ENCODE results near the gene CRYAB.

CRYAB gene

DNA sequence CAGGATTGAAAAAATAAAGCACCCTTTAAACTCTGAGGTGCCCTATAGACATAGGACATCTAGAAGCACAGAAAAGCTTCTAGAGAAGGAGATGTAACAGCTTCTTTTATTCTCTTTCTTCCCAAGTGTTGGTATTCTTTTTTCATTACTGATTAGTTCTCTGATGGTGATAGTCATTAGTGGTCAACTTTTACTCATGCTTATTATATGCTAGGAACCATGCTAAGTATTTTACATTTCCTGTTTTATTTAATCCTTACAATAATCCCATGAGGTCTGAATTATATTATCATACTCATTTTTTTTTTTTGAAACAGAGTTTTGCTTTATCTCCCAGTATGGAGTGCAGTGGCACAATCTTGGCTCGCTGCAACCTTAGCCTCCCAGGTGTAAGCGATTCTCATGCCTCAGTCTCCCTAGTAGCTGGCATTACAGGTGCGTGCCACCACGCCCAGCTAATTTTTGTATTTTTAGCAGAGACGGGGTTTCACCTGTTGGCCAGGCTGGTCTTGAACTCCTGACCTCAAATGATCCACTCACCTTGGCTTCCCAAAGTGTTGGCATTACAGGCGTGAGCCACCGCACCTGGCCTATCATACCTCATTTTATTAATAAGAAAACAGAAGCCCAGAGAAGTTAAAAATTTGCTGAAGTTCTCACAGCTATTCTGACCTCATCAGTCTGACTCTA is 10.1 kb upstream of the CRYAB start:
- Mint-ChIP-seq H3K9me3 (no peaks in the 10 kb centered on the region), H3K27me3 (peaks cover 11% of the 10 kb centered on the region), H3K27ac (no peak overlapping the region), H3K4me1 (peaks cover 10% of the 10 kb centered on the region), H3K36me3 (ENCODE audit: low read depth) (no peaks in the 10 kb centered on the region), H3K4me3 (no peak overlapping the region)
- DNase-seq = no peak
- no peak for ATAC-seq

DNA sequence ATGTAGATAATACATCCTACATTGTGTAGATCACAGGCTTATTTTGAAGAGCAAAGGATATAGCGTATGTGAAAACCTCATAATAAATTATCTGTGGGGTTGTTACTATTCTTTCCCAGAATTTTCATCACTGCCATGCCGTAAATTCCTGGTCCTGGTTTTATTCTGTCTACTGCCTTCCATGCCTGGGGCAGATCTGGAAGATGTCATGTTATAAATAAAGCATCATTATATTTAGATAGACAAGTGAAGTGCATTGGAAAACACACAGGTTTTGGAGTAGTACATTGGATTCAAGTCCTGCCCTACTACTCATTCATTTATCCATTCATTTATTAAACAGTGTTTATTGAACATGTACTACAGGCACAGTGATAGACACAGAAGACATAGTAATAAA is 9.3 kb upstream of the CRYAB start:
- ATAC-seq = no peak
- no peaks in the 10 kb centered on the region for H3K9me3 Mint-ChIP-seq
- no peaks in the 10 kb centered on the region for H3K36me3 Mint-ChIP-seq (ENCODE audit: low read depth)
- H3K4me1 Mint-ChIP-seq = peaks cover 4% of the 10 kb centered on the region
- H3K27me3 Mint-ChIP-seq = peaks cover 18% of the 10 kb centered on the region
- H3K27ac Mint-ChIP-seq = no peak overlapping the region
- no peak overlapping the region for H3K4me3 Mint-ChIP-seq
- DNase-seq = no peak

GRCh38 chr11:111918390-111919256 is 7.1 kb upstream of the CRYAB start, which contains the start of gene C11orf52:
Gene C11orf52, plus strand, starts transcription at chr11:111918913. Its CDS starts 60 bp downstream, at chr11:111918973.
- no peak within 1 kb of the TSS for H3K4me3 Mint-ChIP-seq
- ATAC-seq (no peak), DNase-seq (no peak)
- H3K4me1 Mint-ChIP-seq = peaks cover under 1% of the 10 kb centered on the region
- H3K9me3 Mint-ChIP-seq = no peaks in the 10 kb centered on the region
- no peak within 1 kb of the TSS for H3K27ac Mint-ChIP-seq
- H3K27me3 Mint-ChIP-seq = peaks cover 29% of the 10 kb centered on the region
- no peaks in the 10 kb centered on the region for H3K36me3 Mint-ChIP-seq (ENCODE audit: low read depth)

DNA sequence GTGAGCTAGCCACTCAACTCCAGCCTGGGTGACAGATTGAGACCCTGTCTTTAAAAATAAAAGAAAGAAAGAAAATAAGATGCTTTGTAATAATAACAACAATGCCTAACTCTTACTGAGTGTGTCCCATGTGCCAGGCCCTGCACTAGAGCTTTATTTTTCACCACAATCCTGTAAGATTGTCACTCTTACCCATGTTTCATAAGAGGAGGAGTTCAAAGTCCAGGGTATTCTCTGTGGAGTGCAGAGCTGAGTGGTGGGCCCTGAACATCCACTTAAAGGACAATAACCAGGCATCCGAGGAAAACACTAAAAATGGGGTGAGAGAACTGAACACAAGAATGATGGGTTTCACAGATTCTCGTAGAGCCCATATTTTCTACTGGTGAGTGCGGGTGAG is 6.2 kb upstream of the CRYAB start:
- peaks cover 35% of the 10 kb centered on the region for H3K27me3 Mint-ChIP-seq
- no peaks in the 10 kb centered on the region for H3K4me1 Mint-ChIP-seq
- H3K9me3 Mint-ChIP-seq = no peaks in the 10 kb centered on the region
- H3K27ac Mint-ChIP-seq = no peak overlapping the region
- ATAC-seq (no peak), DNase-seq (no peak)
- no peaks in the 10 kb centered on the region for H3K36me3 Mint-ChIP-seq (ENCODE audit: low read depth)
- H3K4me3 Mint-ChIP-seq = no peak overlapping the region

- DNase-seq (no peak), ATAC-seq (no peak)
- H3K36me3 Mint-ChIP-seq (ENCODE audit: low read depth) = no peaks in the 10 kb centered on the region
- H3K4me1 Mint-ChIP-seq = no peaks in the 10 kb centered on the region
- peaks cover 35% of the 10 kb centered on the region for H3K27me3 Mint-ChIP-seq
- no peak overlapping the region for H3K27ac Mint-ChIP-seq
- H3K4me3 Mint-ChIP-seq = no peak overlapping the region
- H3K9me3 Mint-ChIP-seq = no peaks in the 10 kb centered on the region
Measured at GRCh38 chr11:111917312-111917711, 5.7 kb upstream of the CRYAB start.

- H3K27me3 Mint-ChIP-seq = peaks cover 38% of the 10 kb centered on the region
- no peak overlapping the region for H3K27ac Mint-ChIP-seq
- no peaks in the 10 kb centered on the region for H3K9me3 Mint-ChIP-seq
- DNase-seq (no peak), ATAC-seq (no peak)
- no peaks in the 10 kb centered on the region for H3K36me3 Mint-ChIP-seq (ENCODE audit: low read depth)
- H3K4me3 Mint-ChIP-seq = no peak overlapping the region
- no peaks in the 10 kb centered on the region for H3K4me1 Mint-ChIP-seq
Measured at GRCh38 chr11:111916768-111917167, 5.2 kb upstream of the CRYAB start.

DNA sequence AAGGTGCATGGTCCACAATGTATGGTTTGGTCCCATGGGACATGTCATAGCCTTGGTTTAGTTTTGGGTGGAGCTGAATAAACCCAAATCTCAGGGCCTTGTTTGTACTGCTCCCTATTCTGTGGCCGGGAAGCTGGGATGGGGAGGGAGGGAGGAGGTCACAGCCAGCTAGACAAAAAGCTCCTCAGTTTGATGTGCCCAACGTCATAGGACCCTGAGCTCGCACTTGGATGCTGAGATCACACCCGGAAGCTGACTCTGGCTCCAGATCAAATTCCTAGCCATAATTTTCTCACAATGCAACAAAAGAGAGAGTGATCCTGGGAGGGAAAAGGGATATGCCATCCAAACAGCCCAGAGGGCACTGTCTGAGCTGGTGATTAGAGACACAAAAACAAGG is 2.4 kb upstream of the CRYAB start:
- Mint-ChIP-seq H3K27me3 (peaks cover 47% of the 10 kb centered on the region), H3K36me3 (ENCODE audit: low read depth) (no peaks in the 10 kb centered on the region), H3K4me1 (no peaks in the 10 kb centered on the region), H3K4me3 (no peak overlapping the region), H3K27ac (no peak overlapping the region), H3K9me3 (no peaks in the 10 kb centered on the region)
- DNase-seq = no peak
- no peak for ATAC-seq

DNA sequence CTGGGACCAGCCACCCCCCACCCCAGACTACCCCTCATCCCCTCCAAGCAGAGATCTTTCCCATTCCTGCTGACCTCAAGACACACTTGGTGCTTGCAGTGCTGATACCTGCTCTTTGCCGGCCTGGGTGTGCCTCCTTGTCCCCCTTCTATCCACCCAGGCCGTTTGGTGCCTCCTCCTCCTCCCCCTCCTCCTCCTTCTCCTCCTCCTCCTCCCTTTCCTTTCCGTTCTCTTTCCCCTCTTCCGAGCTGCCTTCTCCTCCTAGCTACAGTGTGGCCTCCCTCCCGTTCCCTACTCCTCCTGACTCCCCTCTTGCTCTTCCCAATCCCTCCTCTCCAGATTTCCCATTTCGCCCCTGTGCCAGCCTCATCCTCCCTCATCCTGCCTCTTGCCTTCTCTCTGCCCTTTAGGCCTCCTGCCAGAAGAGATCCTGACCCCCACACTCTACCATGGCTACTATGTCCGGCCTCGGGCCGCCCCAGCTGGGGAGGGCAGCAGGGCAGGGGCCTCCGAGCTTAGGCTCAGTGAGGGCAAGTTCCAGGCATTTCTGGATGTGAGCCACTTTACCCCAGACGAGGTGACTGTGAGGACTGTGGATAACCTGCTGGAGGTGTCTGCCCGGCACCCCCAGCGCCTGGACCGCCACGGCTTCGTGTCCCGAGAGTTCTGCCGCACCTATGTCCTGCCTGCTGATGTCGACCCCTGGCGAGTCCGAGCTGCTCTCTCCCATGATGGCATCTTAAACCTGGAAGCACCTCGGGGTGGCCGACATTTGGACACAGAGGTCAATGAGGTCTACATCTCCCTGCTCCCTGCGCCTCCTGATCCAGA is 1.7 kb upstream of the CRYAB start:
- Mint-ChIP-seq H3K9me3 (no peaks in the 10 kb centered on the region), H3K27ac (no peak overlapping the region), H3K4me1 (no peaks in the 10 kb centered on the region), H3K4me3 (no peak overlapping the region), H3K36me3 (ENCODE audit: low read depth) (no peaks in the 10 kb centered on the region), H3K27me3 (peaks cover 47% of the 10 kb centered on the region)
- ATAC-seq (no peak), DNase-seq (no peak)

DNA sequence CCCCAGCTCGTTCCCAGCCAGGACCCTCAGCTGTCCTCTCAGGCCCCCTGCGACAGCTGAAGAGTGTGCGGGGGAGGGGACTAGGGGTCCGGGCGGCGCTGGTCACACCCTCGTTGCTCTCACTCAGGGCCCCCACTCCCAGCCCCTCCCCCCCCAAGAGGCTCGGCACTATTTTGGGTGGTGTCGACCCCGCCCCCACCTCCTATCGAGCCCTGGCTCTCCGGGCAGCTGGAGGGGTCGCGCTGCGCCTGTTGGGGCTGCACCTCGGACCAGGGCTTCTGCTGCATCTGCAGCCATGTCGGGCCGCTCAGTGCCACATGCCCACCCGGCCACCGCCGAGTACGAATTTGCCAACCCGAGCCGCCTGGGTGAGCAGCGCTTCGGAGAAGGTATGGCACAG is 965 bp upstream of the CRYAB start, which contains the start of gene HSPB2:
TSS of gene HSPB2 (plus strand) at position 200 of the 400 bp plus-strand sequence. CDS start at position 296, 96 bp downstream.
- peaks cover 44% of the 10 kb centered on the region for H3K27me3 Mint-ChIP-seq
- no peaks in the 10 kb centered on the region for H3K9me3 Mint-ChIP-seq
- no peak within 1 kb of the TSS for H3K27ac Mint-ChIP-seq
- no peaks in the 10 kb centered on the region for H3K36me3 Mint-ChIP-seq (ENCODE audit: low read depth)
- H3K4me3 Mint-ChIP-seq = no peak within 1 kb of the TSS
- H3K4me1 Mint-ChIP-seq = no peaks in the 10 kb centered on the region
- ATAC-seq (no peak), DNase-seq (no peak)

GRCh38 chr11:111910676-111911562 is 651 bp downstream of the CRYAB start:
- no peak for ATAC-seq
- Mint-ChIP-seq H3K4me3 (no peak overlapping the region), H3K36me3 (ENCODE audit: low read depth) (no peaks in the 10 kb centered on the region), H3K27ac (no peak overlapping the region), H3K9me3 (no peaks in the 10 kb centered on the region), H3K4me1 (no peaks in the 10 kb centered on the region), H3K27me3 (peaks cover 36% of the 10 kb centered on the region)
- DNase-seq = no peak

DNA sequence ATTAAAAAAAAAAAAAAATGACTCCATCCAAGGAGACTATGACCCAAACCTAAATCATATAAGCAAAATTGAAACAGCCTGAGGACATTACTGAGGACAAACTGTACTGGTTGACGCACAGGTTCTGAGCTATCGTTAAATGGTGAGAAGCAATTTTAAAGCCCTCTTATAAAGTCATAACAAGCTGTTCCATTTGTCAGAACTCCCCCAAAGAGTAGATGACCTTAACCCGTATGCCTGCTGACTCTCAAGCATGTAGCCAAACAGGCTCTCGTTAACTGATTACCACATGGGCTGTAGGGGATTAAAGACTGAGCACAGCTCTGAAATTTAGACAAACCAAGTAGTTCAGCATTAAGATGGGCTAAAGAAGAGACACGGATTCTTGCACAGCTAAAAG is 2.2 kb downstream of the CRYAB start:
- no peak for ATAC-seq
- no peak for DNase-seq
- Mint-ChIP-seq H3K27ac (no peak overlapping the region), H3K36me3 (ENCODE audit: low read depth) (no peaks in the 10 kb centered on the region), H3K27me3 (peaks cover 33% of the 10 kb centered on the region), H3K9me3 (no peaks in the 10 kb centered on the region), H3K4me3 (no peak overlapping the region), H3K4me1 (no peaks in the 10 kb centered on the region)

GRCh38 chr11:111908639-111909305 is 2.8 kb downstream of the CRYAB start:
- H3K36me3 Mint-ChIP-seq (ENCODE audit: low read depth) = no peaks in the 10 kb centered on the region
- H3K27ac Mint-ChIP-seq = no peak overlapping the region

GRCh38 chr11:111906680-111907079 is 4.9 kb downstream of the CRYAB start:
- Mint-ChIP-seq H3K27me3 (peaks cover 27% of the 10 kb centered on the region), H3K4me3 (no peak overlapping the region), H3K27ac (no peak overlapping the region), H3K9me3 (no peaks in the 10 kb centered on the region), H3K36me3 (ENCODE audit: low read depth) (no peaks in the 10 kb centered on the region), H3K4me1 (no peaks in the 10 kb centered on the region)
- DNase-seq (no peak), ATAC-seq (no peak)

More at GRCh38 chr11:111908639-111909305, 2.8 kb downstream of the CRYAB start:
- H3K9me3 Mint-ChIP-seq = no peaks in the 10 kb centered on the region
- H3K4me1 Mint-ChIP-seq = no peaks in the 10 kb centered on the region
- peaks cover 28% of the 10 kb centered on the region for H3K27me3 Mint-ChIP-seq
- ATAC-seq (no peak), DNase-seq (no peak)
- H3K4me3 Mint-ChIP-seq = no peak overlapping the region
